Activated CD4-positive, alpha-beta T cell treated with anti-CD3 and anti-CD28 coated beads, Interleukin-2, amount 50 U/mL, for 48 hours (primary cell): ENCODE measurements around the gene LRRC1.
"Not testable (repeated sequence)": the region's sequence is repeated elsewhere in the genome, so short reads cannot be mapped to it uniquely, and the experiment has no call there.

Experiments
- DNase-seq, 2 experiments: peaks; one replicate each; pipeline ENCODE4 v3.0.0-alpha.2; 2020

The LRRC1 gene

GRCh38 chr6:53794720-53795339, at the start of gene LRRC1:
LRRC1 (plus strand) TSS chr6:53795005; CDS start chr6:53795257, 252 bp downstream.
- peak; percentile 85 to 89 for DNase-seq

GRCh38 chr6:53746442-53747103, 48.2 kb upstream of the LRRC1 start:
- no peak for DNase-seq

- DNase-seq, result no peak
Measured at GRCh38 chr6:53750052-53750650, 44.7 kb upstream of the LRRC1 start.

GRCh38 chr6:53751417-53751816, 43.4 kb upstream of the LRRC1 start:
- no peak for DNase-seq

- no peak for DNase-seq
Measured at GRCh38 chr6:53752440-53752839, 42.4 kb upstream of the LRRC1 start.

GRCh38 chr6:53752856-53753255, 41.9 kb upstream of the LRRC1 start:
- no peak for DNase-seq

- DNase-seq, result no peak
Measured at GRCh38 chr6:53754330-53754729, 40.5 kb upstream of the LRRC1 start.

- DNase-seq, result no peak
Measured at GRCh38 chr6:53756396-53756795, 38.4 kb upstream of the LRRC1 start.

- DNase-seq, result no peak
Measured at GRCh38 chr6:53758496-53758895, 36.3 kb upstream of the LRRC1 start.

GRCh38 chr6:53761036-53761435, 33.8 kb upstream of the LRRC1 start:
- no peak for DNase-seq

- DNase-seq, result no peak
Measured at GRCh38 chr6:53765270-53765669, 29.5 kb upstream of the LRRC1 start.

- no peak for DNase-seq
Measured at GRCh38 chr6:53766930-53767329, 27.9 kb upstream of the LRRC1 start.

- DNase-seq, result no peak
Measured at GRCh38 chr6:53767941-53768340, 26.9 kb upstream of the LRRC1 start.

- no peak for DNase-seq
Measured at GRCh38 chr6:53768636-53769035, 26.2 kb upstream of the LRRC1 start.

GRCh38 chr6:53770780-53771249, 24.0 kb upstream of the LRRC1 start:
- DNase-seq, result no peak

GRCh38 chr6:53771785-53772624, 22.8 kb upstream of the LRRC1 start:
- DNase-seq, result no peak

- DNase-seq, result no peak
Measured at GRCh38 chr6:53773044-53773696, 21.6 kb upstream of the LRRC1 start.

GRCh38 chr6:53776152-53776551, 18.7 kb upstream of the LRRC1 start:
- DNase-seq, result not testable (repeated sequence)

- DNase-seq, result not testable (repeated sequence)
Measured at GRCh38 chr6:53784991-53785390, 9.8 kb upstream of the LRRC1 start.

- DNase-seq, result no peak
Measured at GRCh38 chr6:53786832-53787231, 8.0 kb upstream of the LRRC1 start.

GRCh38 chr6:53790886-53791285, 3.9 kb upstream of the LRRC1 start:
- no peak for DNase-seq

GRCh38 chr6:53792016-53792415, 2.8 kb upstream of the LRRC1 start:
- no peak for DNase-seq

- no peak for DNase-seq
Measured at GRCh38 chr6:53792973-53793317, 1.9 kb upstream of the LRRC1 start.
